Breast epithelium (tissue), 3 donors: Measurements from ENCODE around the gene RABGAP1L.

Source experiments
- POLR2A ChIP-seq: fragments of 450-650 bp; IDR thresholded peaks from one replicate; pipeline ENCODE4 v1.6.1; 2016; ENCODE audit warnings: antibody characterized with exemption, mild to moderate bottlenecking, moderate library complexity
- POLR2AphosphoS5 ChIP-seq, 3 donors: sonication (generic); formaldehyde crosslinking; IDR thresholded peaks; one replicate each; pipeline ENCODE4 v1.6.1; 2017; ENCODE audit warnings: antibody characterized with exemption in 3 of 3
- TF ChIP-seq, protein P1 (sequence below), 3 donors: fragments of 450-650 bp; IDR thresholded peaks; one replicate each; pipeline ENCODE4 v1.5.1; 2016 to 2017; ENCODE audit warnings: antibody characterized with exemption in 3 of 3, mild to moderate bottlenecking in 3 of 3, moderate library complexity in 3 of 3

DNA sequence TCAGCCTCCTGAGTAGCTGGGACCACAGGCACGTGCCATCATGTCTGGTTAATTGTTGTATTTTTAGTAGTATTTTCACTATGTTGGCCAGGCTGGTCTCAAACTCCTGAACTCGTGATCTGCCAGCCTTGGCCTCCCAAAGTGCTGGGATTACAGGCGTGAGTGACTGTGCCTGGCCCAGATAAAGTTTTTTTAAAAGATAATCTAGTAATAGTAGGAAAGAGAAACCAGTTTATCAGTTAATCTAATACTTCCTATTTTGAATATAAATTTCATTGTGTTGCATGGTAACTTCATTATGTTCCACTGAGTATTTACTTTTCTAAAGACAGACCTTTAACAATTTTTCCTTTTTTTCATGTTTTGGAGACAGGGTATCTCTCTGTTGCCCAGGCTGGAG lies 10.0 kb downstream of the RABGAP1L start:
- TF ChIP-seq, protein P1, sequence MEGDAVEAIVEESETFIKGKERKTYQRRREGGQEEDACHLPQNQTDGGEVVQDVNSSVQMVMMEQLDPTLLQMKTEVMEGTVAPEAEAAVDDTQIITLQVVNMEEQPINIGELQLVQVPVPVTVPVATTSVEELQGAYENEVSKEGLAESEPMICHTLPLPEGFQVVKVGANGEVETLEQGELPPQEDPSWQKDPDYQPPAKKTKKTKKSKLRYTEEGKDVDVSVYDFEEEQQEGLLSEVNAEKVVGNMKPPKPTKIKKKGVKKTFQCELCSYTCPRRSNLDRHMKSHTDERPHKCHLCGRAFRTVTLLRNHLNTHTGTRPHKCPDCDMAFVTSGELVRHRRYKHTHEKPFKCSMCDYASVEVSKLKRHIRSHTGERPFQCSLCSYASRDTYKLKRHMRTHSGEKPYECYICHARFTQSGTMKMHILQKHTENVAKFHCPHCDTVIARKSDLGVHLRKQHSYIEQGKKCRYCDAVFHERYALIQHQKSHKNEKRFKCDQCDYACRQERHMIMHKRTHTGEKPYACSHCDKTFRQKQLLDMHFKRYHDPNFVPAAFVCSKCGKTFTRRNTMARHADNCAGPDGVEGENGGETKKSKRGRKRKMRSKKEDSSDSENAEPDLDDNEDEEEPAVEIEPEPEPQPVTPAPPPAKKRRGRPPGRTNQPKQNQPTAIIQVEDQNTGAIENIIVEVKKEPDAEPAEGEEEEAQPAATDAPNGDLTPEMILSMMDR (IDR thresholded peaks at IDR 0.05) = no peak
- no peak for TF ChIP-seq POLR2A
- TF ChIP-seq POLR2AphosphoS5 (IDR thresholded peaks at IDR 0.05) = no peak
